ENCODE results near the gene ZPR1.
"Not testable (repeated sequence)": the region's sequence is repeated elsewhere in the genome, so short reads cannot be mapped to it uniquely, and the experiment has no call there.

Gene ZPR1

GRCh38 chr11:116835042-116835772, 47.4 kb upstream of the ZPR1 start:
- no peaks in the 10 kb centered on the region for H3K4me1 ChIP-seq (ENCODE audit: control insufficient read depth, insufficient read depth, low read length)
- TF ChIP-seq ZBTB8A (tag by site-specific recombination; IDR thresholded peaks at IDR 0.05) (peak; percentile 51), ZNF157 (tag by site-specific recombination; IDR thresholded peaks at IDR 0.05) (no peak), ZNF24 (tag by site-specific recombination; IDR thresholded peaks at IDR 0.05) (no peak), ZNF785 (tag by site-specific recombination; IDR thresholded peaks at IDR 0.05) (no peak), ZNF335 (tag by site-specific recombination; conservative IDR thresholded peaks at IDR 0.05) (peak; percentile 64), TSHZ1 (tag by site-specific recombination; IDR thresholded peaks at IDR 0.05; ENCODE audit: borderline replicate concordance) (no peak), SP2 (tag by site-specific recombination; IDR thresholded peaks at IDR 0.05) (no peak)
- H3K4me3 ChIP-seq (ENCODE audit: low read depth, low read length): no peak overlapping the region
- POLR2A ChIA-PET: interaction anchor here (1.0 to 2.3 kb wide), 6 partner anchors 14 to 309 kb away, joined by 3 to 13 read pairs (median 6); partner anchors contain the start of genes APOA5, PAFAH1B2 and ZPR1
- no peaks in the 10 kb centered on the region for H3K36me3 ChIP-seq (ENCODE audit: control insufficient read depth in 2 of 2, insufficient read depth in 1 of 2, low read length in 2 of 2)
- no peak overlapping the region; the same call in 1 of the 2 replicates for H3K27ac ChIP-seq (ENCODE audit: extremely low read depth, low read depth, low read length)
- CTCF ChIA-PET: interaction anchor here (0.6 to 4.9 kb wide), 31 partner anchors 10 to 641 kb away, joined by 3 to 118 read pairs (median 4); partner anchors contain the start of genes APOA5, SIK3 and ZPR1
- H3K9me3 ChIP-seq (ENCODE audit: control insufficient read depth, insufficient read depth, low read depth, low read length): no peaks in the 10 kb centered on the region

- H3K36me3 ChIP-seq (ENCODE audit: control insufficient read depth in 2 of 2, insufficient read depth in 1 of 2, low read length in 2 of 2); H3K4me3 ChIP-seq (ENCODE audit: low read depth, low read length); H3K27ac ChIP-seq (ENCODE audit: extremely low read depth, low read depth, low read length); POLR2A ChIA-PET; H3K9me3 ChIP-seq (ENCODE audit: control insufficient read depth, insufficient read depth, low read depth, low read length); H3K4me1 ChIP-seq (ENCODE audit: control insufficient read depth, insufficient read depth, low read length): not testable (repeated sequence)
- CTCF ChIA-PET: interaction anchor here (0.6 to 3.0 kb wide), 6 partner anchors 21 to 904 kb away, joined by 3 to 19 read pairs (median 10); partner anchors contain the start of gene APOA5
These were observed 46.8 kb upstream of the ZPR1 start for GRCh38 chr11:116834535-116835041.

- Histone ChIP-seq H3K27ac (ENCODE audit: extremely low read depth, low read depth, low read length) (no peak overlapping the region), H3K4me1 (ENCODE audit: control insufficient read depth, insufficient read depth, low read length) (no peaks in the 10 kb centered on the region), H3K4me3 (ENCODE audit: low read depth, low read length) (no peak overlapping the region), H3K36me3 (ENCODE audit: control insufficient read depth in 2 of 2, insufficient read depth in 1 of 2, low read length in 2 of 2) (no peaks in the 10 kb centered on the region), H3K9me3 (ENCODE audit: control insufficient read depth, insufficient read depth, low read depth, low read length) (no peaks in the 10 kb centered on the region)
- ChIA-PET POLR2A (no interaction called here), CTCF (interaction anchor here (0.6 to 3.0 kb wide), 5 partner anchors 43 to 904 kb away, joined by 3 to 15 read pairs (median 5); partner anchors contain the start of gene APOA5)
- TF ChIP-seq SP2 (tag by site-specific recombination; IDR thresholded peaks at IDR 0.05) (no peak), ZBTB48 (tag by site-specific recombination; IDR thresholded peaks at IDR 0.05) (no peak), ZNF776 (tag by site-specific recombination; IDR thresholded peaks at IDR 0.05; ENCODE audit: borderline replicate concordance) (no peak), ZNF416 (tag by site-specific recombination; IDR thresholded peaks at IDR 0.05) (no peak), ZNF518A (tag by site-specific recombination; conservative IDR thresholded peaks at IDR 0.05; ENCODE audit: low read depth) (no peak), ZNF513 (tag by site-specific recombination; IDR thresholded peaks at IDR 0.05) (no peak), HOXD13 (CRISPR knock-in tag; IDR thresholded peaks at IDR 0.05; ENCODE audit: borderline replicate concordance) (no peak), ZNF501 (tag by site-specific recombination; IDR thresholded peaks at IDR 0.05) (no peak), MYNN (tag by site-specific recombination; IDR thresholded peaks at IDR 0.05; ENCODE audit: borderline replicate concordance) (no peak), ZNF830 (tag by site-specific recombination; IDR thresholded peaks at IDR 0.05; ENCODE audit: low read depth) (no peak), ZBTB8A (tag by site-specific recombination; IDR thresholded peaks at IDR 0.05) (no peak), WT1 (tag by site-specific recombination; IDR thresholded peaks at IDR 0.05) (no peak), ZFP69B (tag by site-specific recombination; IDR thresholded peaks at IDR 0.05) (no peak), MZF1 (tag by site-specific recombination; IDR thresholded peaks at IDR 0.05; ENCODE audit: borderline replicate concordance) (no peak)
These were observed 46.2 kb upstream of the ZPR1 start for GRCh38 chr11:116833816-116834534.
